ENCODE measurements around the gene CDX1. TPM values are rescaled to one million over a fixed set of nuclear protein-coding genes. Genes with fewer than 3 reads are reported as not detected.

Gene CDX1
- total RNA-seq, 1 donor from 2014 or later, result 1.0 TPM

DNA sequence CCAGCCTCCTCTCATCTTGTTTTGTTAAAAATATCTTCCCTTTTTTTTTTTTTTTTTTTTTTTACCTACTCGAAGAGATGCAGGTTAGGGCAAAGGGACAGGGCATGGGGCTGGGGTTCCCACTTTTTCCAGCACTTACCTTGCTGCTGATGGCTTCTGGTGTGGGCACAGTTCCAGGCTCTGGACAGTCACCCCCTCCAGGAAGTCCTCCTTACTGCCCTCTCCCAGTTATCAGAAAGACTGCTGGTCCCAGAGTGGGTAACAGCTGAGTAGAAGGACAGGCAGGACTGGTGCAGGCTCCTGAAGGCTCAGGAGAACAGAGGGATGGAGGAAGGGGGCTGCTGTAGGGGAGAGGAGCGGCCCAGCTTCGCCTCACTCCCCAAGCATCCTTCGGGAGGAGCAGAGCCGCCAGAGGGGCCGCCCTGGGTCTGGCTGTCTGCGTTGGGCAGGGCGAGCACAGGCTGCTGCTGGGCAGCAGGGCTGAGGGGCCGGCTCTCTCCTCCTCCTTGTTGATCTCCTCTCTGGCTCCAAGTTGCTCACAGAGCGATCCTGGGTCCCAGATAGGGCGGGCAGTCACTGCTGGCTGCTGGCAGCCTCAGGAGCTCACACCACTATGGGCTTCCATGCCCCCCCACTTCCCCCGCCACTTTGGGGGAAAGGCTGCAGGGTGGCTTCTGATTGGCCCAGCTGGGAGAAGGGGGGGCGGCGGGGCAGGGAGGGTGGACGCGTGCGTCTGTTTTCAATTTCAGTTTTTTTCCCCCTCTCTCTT, 11.1 kb upstream of the CDX1 start, which contains the start of gene PDGFRB:
Gene PDGFRB, minus strand, starts transcription at position 588 of the 769 bp plus-strand sequence. CDS start 18,798 bp downstream, outside the sequence.
- TF ChIP-seq, protein P1, sequence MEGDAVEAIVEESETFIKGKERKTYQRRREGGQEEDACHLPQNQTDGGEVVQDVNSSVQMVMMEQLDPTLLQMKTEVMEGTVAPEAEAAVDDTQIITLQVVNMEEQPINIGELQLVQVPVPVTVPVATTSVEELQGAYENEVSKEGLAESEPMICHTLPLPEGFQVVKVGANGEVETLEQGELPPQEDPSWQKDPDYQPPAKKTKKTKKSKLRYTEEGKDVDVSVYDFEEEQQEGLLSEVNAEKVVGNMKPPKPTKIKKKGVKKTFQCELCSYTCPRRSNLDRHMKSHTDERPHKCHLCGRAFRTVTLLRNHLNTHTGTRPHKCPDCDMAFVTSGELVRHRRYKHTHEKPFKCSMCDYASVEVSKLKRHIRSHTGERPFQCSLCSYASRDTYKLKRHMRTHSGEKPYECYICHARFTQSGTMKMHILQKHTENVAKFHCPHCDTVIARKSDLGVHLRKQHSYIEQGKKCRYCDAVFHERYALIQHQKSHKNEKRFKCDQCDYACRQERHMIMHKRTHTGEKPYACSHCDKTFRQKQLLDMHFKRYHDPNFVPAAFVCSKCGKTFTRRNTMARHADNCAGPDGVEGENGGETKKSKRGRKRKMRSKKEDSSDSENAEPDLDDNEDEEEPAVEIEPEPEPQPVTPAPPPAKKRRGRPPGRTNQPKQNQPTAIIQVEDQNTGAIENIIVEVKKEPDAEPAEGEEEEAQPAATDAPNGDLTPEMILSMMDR (IDR thresholded peaks at IDR 0.05), result no peak
- no peaks in the 10 kb centered on the region for H3K9me3 Mint-ChIP-seq (ENCODE audit: unreplicated experiment)
- H3K27me3 Mint-ChIP-seq (ENCODE audit: unreplicated experiment), result no peaks in the 10 kb centered on the region
- peaks cover 26% of the 10 kb centered on the region for H3K36me3 Mint-ChIP-seq (ENCODE audit: unreplicated experiment)
- peak within 1 kb of the TSS; percentile 94 for H3K27ac Mint-ChIP-seq (ENCODE audit: unreplicated experiment)
- peaks cover 72% of the 10 kb centered on the region for H3K4me1 Mint-ChIP-seq (ENCODE audit: unreplicated experiment)
- DNase-seq (ENCODE audit: extremely low spot score, unreplicated experiment), result peak; percentile 95
- peak within 1 kb of the TSS; percentile 99 for H3K4me3 Mint-ChIP-seq (ENCODE audit: unreplicated experiment)

DNA sequence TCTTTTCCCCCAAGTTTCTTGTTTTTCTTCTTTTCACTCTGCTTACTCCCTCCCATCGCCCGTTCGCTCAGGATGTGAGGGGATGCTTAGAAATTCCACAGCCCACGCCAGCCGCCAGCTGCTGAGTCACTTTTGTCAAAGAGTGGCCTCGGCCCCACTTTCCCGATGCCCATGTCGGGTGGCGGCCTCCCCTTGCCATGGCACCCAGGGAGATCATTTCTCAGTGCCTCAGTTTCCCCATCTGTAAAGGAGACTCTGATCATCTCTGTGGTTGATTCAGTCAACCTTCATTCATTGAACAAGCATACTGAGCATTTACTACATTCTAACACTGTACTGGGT, 10.6 kb upstream of the CDX1 start:
- Mint-ChIP-seq H3K27me3 (ENCODE audit: unreplicated experiment) (no peaks in the 10 kb centered on the region), H3K4me1 (ENCODE audit: unreplicated experiment) (peaks cover 72% of the 10 kb centered on the region), H3K9me3 (ENCODE audit: unreplicated experiment) (no peaks in the 10 kb centered on the region), H3K4me3 (ENCODE audit: unreplicated experiment) (peak overlapping the region; percentile 99), H3K36me3 (ENCODE audit: unreplicated experiment) (peaks cover 22% of the 10 kb centered on the region), H3K27ac (ENCODE audit: unreplicated experiment) (peak overlapping the region; percentile 94)
- TF ChIP-seq, protein P1 (IDR thresholded peaks at IDR 0.05), result no peak
- no peak for DNase-seq (ENCODE audit: extremely low spot score, unreplicated experiment)

DNA sequence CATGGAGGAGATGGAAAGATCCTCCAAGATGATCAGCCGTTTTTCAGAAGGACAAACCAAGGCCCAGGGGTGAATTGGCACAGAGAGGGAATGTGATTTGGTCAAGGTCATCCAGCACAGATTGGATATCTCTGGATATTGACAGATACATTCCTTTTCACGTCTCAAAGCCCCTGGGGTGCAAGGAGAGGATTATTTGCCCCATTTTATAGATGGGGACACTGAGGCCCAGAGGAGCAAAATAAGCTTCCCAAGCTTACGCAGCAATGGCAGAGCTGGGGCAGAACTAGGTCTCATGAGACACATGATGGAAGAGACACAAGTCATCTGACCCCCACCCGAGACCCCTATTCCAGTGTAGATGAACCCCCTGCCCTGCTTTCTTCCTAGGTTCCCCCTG, 10.0 kb upstream of the CDX1 start:
- H3K9me3 Mint-ChIP-seq (ENCODE audit: unreplicated experiment), result no peaks in the 10 kb centered on the region
- peaks cover 17% of the 10 kb centered on the region for H3K36me3 Mint-ChIP-seq (ENCODE audit: unreplicated experiment)
- TF ChIP-seq, protein P1 (IDR thresholded peaks at IDR 0.05), result no peak
- H3K4me1 Mint-ChIP-seq (ENCODE audit: unreplicated experiment), result peaks cover 71% of the 10 kb centered on the region
- peak overlapping the region; percentile 99 for H3K4me3 Mint-ChIP-seq (ENCODE audit: unreplicated experiment)
- H3K27me3 Mint-ChIP-seq (ENCODE audit: unreplicated experiment), result no peaks in the 10 kb centered on the region
- no peak for DNase-seq (ENCODE audit: extremely low spot score, unreplicated experiment)
- H3K27ac Mint-ChIP-seq (ENCODE audit: unreplicated experiment), result peak overlapping the region; percentile 94

DNA sequence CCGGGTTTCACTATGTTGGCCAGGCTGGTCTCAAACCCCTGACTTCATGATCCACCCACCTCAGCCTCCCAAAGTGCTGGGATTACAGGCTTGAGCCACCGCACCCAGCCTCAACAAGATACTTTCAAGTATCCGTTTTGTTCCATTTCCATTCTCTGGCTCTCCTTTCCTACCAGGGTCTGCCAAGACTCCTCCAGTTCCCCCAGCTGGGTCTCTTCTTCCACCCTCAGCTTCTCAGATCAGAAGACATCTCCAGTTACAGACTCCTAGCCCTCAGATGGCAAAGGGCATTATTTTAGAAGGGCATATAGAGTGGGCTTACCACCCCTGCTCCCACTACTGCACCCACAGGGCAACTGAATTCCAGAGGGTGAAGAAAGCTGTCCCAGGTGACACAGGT, 9.4 kb upstream of the CDX1 start:
- Mint-ChIP-seq H3K36me3 (ENCODE audit: unreplicated experiment) (peaks cover 17% of the 10 kb centered on the region), H3K4me1 (ENCODE audit: unreplicated experiment) (peaks cover 71% of the 10 kb centered on the region), H3K9me3 (ENCODE audit: unreplicated experiment) (no peaks in the 10 kb centered on the region)

More for the DNA sequence above, 9.4 kb upstream of the CDX1 start:
- no peak for DNase-seq (ENCODE audit: extremely low spot score, unreplicated experiment)
- Mint-ChIP-seq H3K27ac (ENCODE audit: unreplicated experiment) (peak overlapping the region; percentile 94), H3K27me3 (ENCODE audit: unreplicated experiment) (no peaks in the 10 kb centered on the region), H3K4me3 (ENCODE audit: unreplicated experiment) (peak overlapping the region; percentile 67)
- TF ChIP-seq, protein P1 (IDR thresholded peaks at IDR 0.05), result no peak

Data from osteocyte (in vitro differentiated cells).